Heart left ventricle (tissue), 16 donors: ENCODE measurements around the gene ACYP1. TPM values are rescaled to one million over a fixed set of nuclear protein-coding genes. Genes with fewer than 3 reads are reported as not detected.

Experiments used
- ATAC-seq, 4 donors: fragments of 200-7000 bp; cut with Tn5 transposase; one replicate each; pipeline ENCODE4 v1.9.1; 2020 to 2022; ENCODE audit warnings: moderate library complexity in 4 of 4, mild to moderate bottlenecking in 3 of 4, moderate number of reproducible peaks in 1 of 4
- DNase-seq, 5 donors: peaks; one replicate each; pipeline ENCODE4 v3.0.0-alpha.2; 2020
- H3K27ac ChIP-seq, 12 donors: fragments of 200-600 bp; sonication (generic) in 4 of 12; one replicate each; pipeline versions ENCODE4 v1.5.0 to v1.8.0; 2016 to 2022; ENCODE audit warnings: mild to moderate bottlenecking in 2 of 12
- H3K27me3 ChIP-seq, 9 donors: fragments of 200-600 bp; sonication (generic) in 2 of 9; one replicate each; pipeline versions ENCODE4 v1.5.1 to v1.8.0; 2016 to 2022; ENCODE audit warnings: mild to moderate bottlenecking in 3 of 9
- H3K36me3 ChIP-seq, 9 donors: fragments of 200-600 bp; sonication (generic) in 2 of 9; one replicate each; pipeline versions ENCODE4 v1.5.0 to v1.8.0; 2018 to 2022; ENCODE audit warnings: mild to moderate bottlenecking in 2 of 9
- H3K4me1 ChIP-seq, 12 donors: fragments of 200-600 bp; sonication (generic) in 4 of 12; one replicate each; pipeline versions ENCODE4 v1.5.0 to v1.8.0; 2016 to 2022; ENCODE audit warnings: mild to moderate bottlenecking in 3 of 12
- H3K4me3 ChIP-seq, 12 donors: fragments of 200-600 bp; sonication (generic) in 4 of 12; one replicate each; pipeline versions ENCODE4 v1.5.0 to v1.8.0; 2017 to 2022; ENCODE audit warnings: mild to moderate bottlenecking in 9 of 12, moderate library complexity in 4 of 12
- H3K9me3 ChIP-seq, 12 donors: fragments of 200-600 bp; sonication (generic) in 4 of 12; one replicate each; pipeline versions ENCODE4 v1.5.0 to v1.8.0; 2016 to 2022; ENCODE audit warnings: mild to moderate bottlenecking in 1 of 12
- CTCF ChIP-seq, 12 donors: fragments of 200-600 bp; sonication (generic) in 4 of 12; IDR thresholded peaks; one replicate each; pipeline versions ENCODE4 v1.5.0 to v1.8.0; 2018 to 2022; ENCODE audit warnings: antibody characterized with exemption in 12 of 12, mild to moderate bottlenecking in 5 of 12
- POLR2A ChIP-seq, 2 donors: fragments of 450-650 bp; IDR thresholded peaks; one replicate each; pipeline ENCODE4 v1.6.1; 2017; ENCODE audit warnings: antibody characterized with exemption in 2 of 2, mild to moderate bottlenecking in 2 of 2, moderate library complexity in 2 of 2
- WGBS, 4 donors: extraction: QIAGEN DNeasy Blood & Tissue Kit in 2 of 4; methylation state at CpG; one replicate each; pipeline versions ENCODE4 v1.1.5 to v1.1.7; 2013 to 2018; 5-methylcytosine and 5-hydroxymethylcytosine counted together
- intact Hi-C, 10 donors: fragments of 100-400 bp; cut with DNase I; formaldehyde crosslinking; loops; one replicate each; pipeline versions ENCODE4 v1.11.1 to v1.14.2; 2022
- polyA plus RNA-seq, 2 donors: library from polyadenylated mRNA; stranded (reverse); fragments of 200-250 nt; gene quantifications; one replicate each; pipeline ENCODE4 v1.2.3, GENCODE V29; 2013
- total RNA-seq, 9 donors: library from RNA; depleted of rRNA in 2 of 9; stranded (reverse); fragments of >200 nt in 2 of 9; fragmentation: NEBNext Ultra II Directional in 3 of 9; extraction: Animal tissue kit (Norgen Biotek cat#: 25700) in 3 of 9; gene quantifications; one replicate each; pipeline versions ENCODE4 v1.1.0 to v1.2.4, GENCODE V29; 2016 to 2023
- donor health status: ischemic (EF 13 %, LVEDD 7.1; RV severe dilation, severe dysfunction).
- donor health status: healthy with polysubstance abuse.
- donor health status: DM: no; HTN: yes; CAD: no.
- donor health status: DM: no; HTN: no; CAD: no.
- donor health status: ischemic (EF 25% LVEDD 6.9; RV normal size, moderate dysfunction).
- donor health status: ischemic (EF 25% LVEDD 5.7; RV mildly dilated, moderate dysfunction).
- donor health status: healthy.
- donor health status: DM: yes; HTN: yes; CAD: no.
- donor health status: ischemic (EF 35%, LVEDD 5.7; RV mildly dilated, moderate dysfunction).
- donor health status: nonischemic (EF 11% LVEDD 7.7; RV severe dilation, severe dysfunction).
- donor health status: DM: yes; HTN: yes; CAD: no.
- donor health status: PGD.
- donor health status: ischemic (EF 29% LVEDD 5.4; RV normal size, mild dysfunction).
- donor health status: nonischemic (EF 23%, LVEDD 6.1; RV moderate dilation, normal function).

The ACYP1 gene
- total and polyA plus RNA-seq, 11 donors, result 6.7 to 20.0 (median 11.4) TPM

GRCh38 chr14:75051556-75051899 is 12.3 kb downstream of the ACYP1 start:
- H3K4me3 ChIP-seq, result peak overlapping the region in 11 of 12 donors; percentile 49 to 80 (median 63)
- no peaks in the 10 kb centered on the region for H3K27me3 ChIP-seq
- WGBS, 4 donors, result 29 to 32% (median 30%) methylated on average over 5 of the region's 5 CpGs
- peaks cover 0 to 37% (median 14%) of the 10 kb centered on the region in 12 donors for H3K4me1 ChIP-seq
- H3K27ac ChIP-seq, result peak overlapping the region in 11 of 12 donors; percentile 67 to 93 (median 91)
- peaks cover 0 to 5% (median 0%) of the 10 kb centered on the region in 9 donors for H3K36me3 ChIP-seq
- intact Hi-C loops, result loop anchor here in 3 of 10 donors (2.0 to 5.0 kb wide), 3 partner anchors 17 to 39 kb away; partner anchors contain the start of gene ZC2HC1C (in 1 of the 3)
- no peak for TF ChIP-seq POLR2A (IDR thresholded peaks at IDR 0.05)
- no peak for TF ChIP-seq CTCF (IDR thresholded peaks at IDR 0.05)
- H3K9me3 ChIP-seq, result no peaks in the 10 kb centered on the region
- ATAC-seq, result no peak
- no peak for DNase-seq

GRCh38 chr14:75050852-75051555 is 12.8 kb downstream of the ACYP1 start, which contains the start of gene MLH3:
Gene MLH3, minus strand, starts transcription at chr14:75051467. Its CDS starts 1,812 bp downstream, at chr14:75049655.
- ATAC-seq, result peak; percentile 71 to 95 (median 92)
- Histone ChIP-seq H3K4me3 (peak within 1 kb of the TSS; percentile 48 to 80 (median 62)), H3K27me3 (no peaks in the 10 kb centered on the region), H3K9me3 (no peaks in the 10 kb centered on the region), H3K27ac (peak within 1 kb of the TSS; percentile 67 to 93 (median 90)), H3K4me1 (peaks cover 0 to 39% (median 15%) of the 10 kb centered on the region in 12 donors), H3K36me3 (peaks cover 0 to 4% (median 0%) of the 10 kb centered on the region in 9 donors)
- intact Hi-C loops, result loop anchor here in 3 of 10 donors (2.0 to 5.0 kb wide), 3 partner anchors 18 to 39 kb away; partner anchors contain the start of gene ZC2HC1C (in 1 of the 3)
- DNase-seq, result peak; percentile 84 to 93 (median 89)
- TF ChIP-seq POLR2A (IDR thresholded peaks at IDR 0.05) (peak in 1 of 2 donors; percentile 67), CTCF (IDR thresholded peaks at IDR 0.05) (peak in 2 of 12 donors; percentile 12)
- WGBS, 4 donors, result 1% methylated on average over 37 to 59 of the region's 59 CpGs

- DNase-seq (no peak), ATAC-seq (no peak)
- peak overlapping the region in 1 of 12 donors; percentile 80 for H3K4me3 ChIP-seq
- peaks cover 0 to 4% (median 0%) of the 10 kb centered on the region in 9 donors for H3K36me3 ChIP-seq
- peak overlapping the region in 4 of 12 donors; percentile 26 to 93 (median 62) for H3K27ac ChIP-seq
- WGBS, 4 donors, result 87 to 91% (median 89%) methylated on average over 3 of the region's 3 CpGs
- H3K27me3 ChIP-seq, result no peaks in the 10 kb centered on the region
- peaks cover 0 to 50% (median 21%) of the 10 kb centered on the region in 12 donors for H3K4me1 ChIP-seq
- intact Hi-C loops, result loop anchor here in 3 of 10 donors (2.0 to 5.0 kb wide), 3 partner anchors 19 to 38 kb away; partner anchors contain the start of gene ZC2HC1C (in 1 of the 3)
- TF ChIP-seq CTCF (IDR thresholded peaks at IDR 0.05) (no peak), POLR2A (IDR thresholded peaks at IDR 0.05) (no peak)
- no peaks in the 10 kb centered on the region for H3K9me3 ChIP-seq
These were observed 14.1 kb downstream of the ACYP1 start for GRCh38 chr14:75049731-75050201.

- DNase-seq (no peak), ATAC-seq (no peak)
- H3K36me3 ChIP-seq, result peaks cover 0 to 4% (median 0%) of the 10 kb centered on the region in 9 donors
- H3K9me3 ChIP-seq, result no peaks in the 10 kb centered on the region
- TF ChIP-seq CTCF (IDR thresholded peaks at IDR 0.05) (no peak), POLR2A (IDR thresholded peaks at IDR 0.05) (no peak)
- 68 to 87% (median 76%) methylated on average over 5 of the region's 5 CpGs for WGBS, 4 donors
- H3K4me1 ChIP-seq, result peaks cover 0 to 56% (median 24%) of the 10 kb centered on the region in 12 donors
- intact Hi-C loops, result no loop called here
- peak overlapping the region in 3 of 12 donors; percentile 26 to 54 (median 34) for H3K27ac ChIP-seq
- no peaks in the 10 kb centered on the region for H3K27me3 ChIP-seq
- H3K4me3 ChIP-seq, result peak overlapping the region in 1 of 12 donors; percentile 4
These were observed 14.7 kb downstream of the ACYP1 start for GRCh38 chr14:75049136-75049535.
